ENCODE data around the gene FOXC2. TPM values are rescaled to one million over a fixed set of nuclear protein-coding genes. Genes with fewer than 3 reads are reported as not detected.

FOXC2 gene
- total and polyA plus RNA-seq, 2 donors (not counting 1 experiment from before 2014, with no cell fraction given) = not detected

- H3K4me1 ChIP-seq (ENCODE audit: control insufficient read depth in 2 of 2, insufficient read depth in 2 of 2, low read length in 2 of 2) = no peaks in the 10 kb centered on the region
- DNase-seq = no peak
- H4K20me1 ChIP-seq (ENCODE audit: control insufficient read depth, insufficient read depth, low read length, poor library complexity, severe bottlenecking) = no peaks in the 10 kb centered on the region
- H3K9me3 ChIP-seq (ENCODE audit: control extremely low read depth in 1 of 3, control insufficient read depth in 2 of 3, insufficient read depth in 1 of 3, low read length in 2 of 3) = peaks cover 0 to 9% (median 0%) of the 10 kb centered on the region in 3 donors
- ChIA-PET POLR2A (interaction anchor here (0.6 kb wide), 1 partner anchor 195 kb away, joined by 8 read pairs; no protein-coding TSS in a partner anchor), CTCF (no interaction called here)
- H3K27ac Mint-ChIP-seq = no peak overlapping the region
- intact Hi-C loops (cut with micrococcal nuclease) = no loop called here
- no peak overlapping the region for H3K27ac ChIP-seq (ENCODE audit: low read length in 2 of 2)
- WGBS (ENCODE audit: insufficient coverage) = no CpG with 5 or more reads among the region's 5 CpGs
- no peaks in the 10 kb centered on the region for H3K9me3 Mint-ChIP-seq (ENCODE audit: insufficient read depth)
- H3K4me1 Mint-ChIP-seq = no peaks in the 10 kb centered on the region
- no peaks in the 10 kb centered on the region for H3K79me2 ChIP-seq (ENCODE audit: control insufficient read depth, insufficient read depth, low read length)
- no peak for ATAC-seq (ENCODE audit: low read depth)
- TF ChIP-seq EZH2 (IDR thresholded peaks at IDR 0.05; ENCODE audit: borderline replicate concordance, insufficient read depth, low read depth, low read length, poor library complexity, severe bottlenecking) = no peak
- H3K27me3 ChIP-seq (replicated peaks in 1 of 4; ENCODE audit: control extremely low read depth in 1 of 4, control insufficient read depth in 3 of 4, insufficient read depth in 4 of 4, low read length in 3 of 4) = peaks cover 0 to 2% (median 0%) of the 10 kb centered on the region in 4 experiments
- no peak overlapping the region for H2AFZ ChIP-seq (ENCODE audit: insufficient read depth, low read depth, low read length, poor library complexity, severe bottlenecking)
- H3K27me3 Mint-ChIP-seq = peaks cover 13% of the 10 kb centered on the region
- H3K4me2 ChIP-seq (replicated peaks; ENCODE audit: low read depth, low read length, poor library complexity, severe bottlenecking) = no peak overlapping the region
- no peak overlapping the region for H3K4me3 Mint-ChIP-seq
- H3K4me3 ChIP-seq (ENCODE audit: control extremely low read depth in 1 of 5, extremely low read depth in 1 of 5, insufficient read depth in 1 of 5, low read depth in 2 of 5, low read length in 4 of 5) = no peak overlapping the region
- no peaks in the 10 kb centered on the region for H3K36me3 ChIP-seq (replicated peaks in 1 of 2; ENCODE audit: control extremely low read depth in 1 of 2, control insufficient read depth in 1 of 2, extremely low read depth in 1 of 2, insufficient read depth in 2 of 2, low read length in 1 of 2)
- H3K9ac ChIP-seq (ENCODE audit: low read length) = no peak overlapping the region
These were observed 50.3 kb downstream of the FOXC2 start for GRCh38 chr16:86616906-86617305.

DNA sequence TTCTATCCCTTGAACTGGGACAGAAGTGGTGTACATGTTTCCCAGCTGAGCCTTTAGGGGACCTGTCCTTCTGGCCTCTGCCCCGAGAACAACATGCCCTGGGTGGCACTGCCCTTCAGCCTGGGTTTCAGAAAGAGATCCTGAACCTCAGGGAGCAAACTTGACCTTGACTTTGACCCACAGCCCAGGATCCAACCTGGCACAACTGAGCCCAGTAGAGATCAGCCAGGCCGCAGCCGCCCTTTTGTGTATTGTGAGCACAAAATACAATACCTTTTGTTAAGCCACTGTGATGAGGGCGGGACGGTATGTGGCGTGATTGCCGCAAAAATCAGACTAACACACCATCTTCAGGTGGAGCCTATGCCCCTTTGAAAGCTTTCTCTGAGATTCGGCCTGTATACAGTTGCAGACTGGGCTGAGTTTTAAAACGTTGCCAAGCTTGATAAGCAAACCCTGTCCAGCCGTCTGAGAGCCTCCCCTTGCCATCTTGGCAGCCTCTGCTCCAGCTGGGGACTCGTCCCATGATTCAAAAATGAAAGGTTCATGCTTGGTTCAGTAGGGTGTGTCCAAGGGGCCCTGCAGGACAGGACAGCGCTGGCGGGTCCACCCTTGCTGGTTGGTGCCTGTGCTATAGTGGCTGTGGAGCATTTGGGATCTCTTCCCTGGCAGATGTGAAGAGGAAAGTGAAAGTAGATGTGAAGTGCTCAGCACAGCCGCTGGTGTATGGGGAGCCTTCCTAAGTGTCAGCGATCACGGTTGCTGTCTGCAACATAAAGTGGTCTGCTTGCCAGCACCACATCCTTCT lies 52.0 kb downstream of the FOXC2 start:
- no peak overlapping the region for H3K4me3 Mint-ChIP-seq
- H3K27ac Mint-ChIP-seq = no peak overlapping the region

More for the DNA sequence above, 52.0 kb downstream of the FOXC2 start:
- Histone ChIP-seq H3K4me1 (ENCODE audit: control insufficient read depth in 2 of 2, insufficient read depth in 2 of 2, low read length in 2 of 2) (no peaks in the 10 kb centered on the region), H3K4me2 (replicated peaks; ENCODE audit: low read depth, low read length, poor library complexity, severe bottlenecking) (no peak overlapping the region), H3K9me3 (ENCODE audit: control extremely low read depth in 1 of 3, control insufficient read depth in 2 of 3, insufficient read depth in 1 of 3, low read length in 2 of 3) (peaks cover 0 to 9% (median 0%) of the 10 kb centered on the region in 3 donors), H2AFZ (ENCODE audit: insufficient read depth, low read depth, low read length, poor library complexity, severe bottlenecking) (no peak overlapping the region), H3K27ac (ENCODE audit: low read length in 2 of 2) (no peak overlapping the region), H3K4me3 (ENCODE audit: control extremely low read depth in 1 of 5, extremely low read depth in 1 of 5, insufficient read depth in 1 of 5, low read depth in 2 of 5, low read length in 4 of 5) (no peak overlapping the region), H3K36me3 (replicated peaks in 1 of 2; ENCODE audit: control extremely low read depth in 1 of 2, control insufficient read depth in 1 of 2, extremely low read depth in 1 of 2, insufficient read depth in 2 of 2, low read length in 1 of 2) (no peaks in the 10 kb centered on the region), H3K79me2 (ENCODE audit: control insufficient read depth, insufficient read depth, low read length) (no peaks in the 10 kb centered on the region), H3K27me3 (replicated peaks in 1 of 4; ENCODE audit: control extremely low read depth in 1 of 4, control insufficient read depth in 3 of 4, insufficient read depth in 4 of 4, low read length in 3 of 4) (peaks cover 0 to 2% (median 0%) of the 10 kb centered on the region in 4 experiments), H3K9ac (ENCODE audit: low read length) (no peak overlapping the region), H4K20me1 (ENCODE audit: control insufficient read depth, insufficient read depth, low read length, poor library complexity, severe bottlenecking) (no peaks in the 10 kb centered on the region)
- ChIA-PET CTCF (no interaction called here), POLR2A (no interaction called here)
- DNase-seq = no peak
- ATAC-seq (ENCODE audit: low read depth) = no peak
- Mint-ChIP-seq H3K4me1 (no peaks in the 10 kb centered on the region), H3K27me3 (peaks cover 21% of the 10 kb centered on the region), H3K9me3 (ENCODE audit: insufficient read depth) (no peaks in the 10 kb centered on the region)
- intact Hi-C loops (cut with micrococcal nuclease) = no loop called here
- TF ChIP-seq, protein P1, sequence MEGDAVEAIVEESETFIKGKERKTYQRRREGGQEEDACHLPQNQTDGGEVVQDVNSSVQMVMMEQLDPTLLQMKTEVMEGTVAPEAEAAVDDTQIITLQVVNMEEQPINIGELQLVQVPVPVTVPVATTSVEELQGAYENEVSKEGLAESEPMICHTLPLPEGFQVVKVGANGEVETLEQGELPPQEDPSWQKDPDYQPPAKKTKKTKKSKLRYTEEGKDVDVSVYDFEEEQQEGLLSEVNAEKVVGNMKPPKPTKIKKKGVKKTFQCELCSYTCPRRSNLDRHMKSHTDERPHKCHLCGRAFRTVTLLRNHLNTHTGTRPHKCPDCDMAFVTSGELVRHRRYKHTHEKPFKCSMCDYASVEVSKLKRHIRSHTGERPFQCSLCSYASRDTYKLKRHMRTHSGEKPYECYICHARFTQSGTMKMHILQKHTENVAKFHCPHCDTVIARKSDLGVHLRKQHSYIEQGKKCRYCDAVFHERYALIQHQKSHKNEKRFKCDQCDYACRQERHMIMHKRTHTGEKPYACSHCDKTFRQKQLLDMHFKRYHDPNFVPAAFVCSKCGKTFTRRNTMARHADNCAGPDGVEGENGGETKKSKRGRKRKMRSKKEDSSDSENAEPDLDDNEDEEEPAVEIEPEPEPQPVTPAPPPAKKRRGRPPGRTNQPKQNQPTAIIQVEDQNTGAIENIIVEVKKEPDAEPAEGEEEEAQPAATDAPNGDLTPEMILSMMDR (IDR thresholded peaks at IDR 0.05) = no peak
- no peak for TF ChIP-seq EZH2 (IDR thresholded peaks at IDR 0.05; ENCODE audit: borderline replicate concordance, insufficient read depth, low read depth, low read length, poor library complexity, severe bottlenecking)
- WGBS (ENCODE audit: insufficient coverage) = 89% methylated on average over 14 of the region's 16 CpGs

Other genes starting within 250 kb of the FOXC2 start
- not detected in 2 replicates for gene FOXF1, start 56.3 kb upstream of the FOXC2 start, total RNA-seq
- 0.03 TPM in 1 of 2 replicates, not detected in the other for gene FOXF1, start 56.3 kb upstream of the FOXC2 start, polyA plus RNA-seq
- 42.0 and 51.7 TPM in 2 replicates for gene MTHFSD, start 11.6 kb upstream of the FOXC2 start, total RNA-seq
- gene MTHFSD, start 11.6 kb upstream of the FOXC2 start, polyA plus RNA-seq = 18.5 and 21.5 TPM in 2 replicates
- gene FOXL1, start 11.7 kb downstream of the FOXC2 start, total RNA-seq = not detected in 2 replicates
- gene FOXL1, start 11.7 kb downstream of the FOXC2 start, polyA plus RNA-seq = not detected in 2 replicates